ENCODE data around the gene IFI44. TPM values are rescaled to one million over a fixed set of nuclear protein-coding genes. Genes with fewer than 3 reads are reported as not detected.
A peak's percentile ranks its signal among the peaks of the same experiment; 100 is the strongest.

The IFI44 gene
- total RNA-seq, 5 donors from 2014 or later (not counting 1 experiment from before 2014, with no cell fraction given) = 27.0 to 54.2 (median 38.1) TPM

- H3K4me3 Mint-ChIP-seq = no peak overlapping the region
- ChIA-PET POLR2A (interaction anchor here in 1 of 2 donors (0.7 kb wide), 2 partner anchors 14 to 24 kb away, joined by 4 read pairs; no protein-coding TSS in a partner anchor), CTCF (no interaction called here)
- Histone ChIP-seq H3K27ac (ENCODE audit: low read length) (no peak overlapping the region), H3K27me3 (replicated peaks in 1 of 2; ENCODE audit: control insufficient read depth in 2 of 2, extremely low read depth in 1 of 2, insufficient read depth in 2 of 2, low read length in 1 of 2) (no peaks in the 10 kb centered on the region), H3K36me3 (ENCODE audit: control insufficient read depth in 2 of 2, extremely low read depth in 1 of 2, insufficient read depth in 1 of 2, low read length in 1 of 2) (peaks cover 0 to 4% of the 10 kb centered on the region in 2 donors), H3K4me1 (ENCODE audit: control insufficient read depth in 1 of 2, extremely low read depth in 1 of 2, insufficient read depth in 2 of 2, low read length in 2 of 2) (peaks cover 6 to 21% of the 10 kb centered on the region in 2 experiments), H3K4me3 (ENCODE audit: control insufficient read depth in 1 of 2, extremely low read depth in 1 of 2, low read length in 1 of 2) (no peak overlapping the region), H3K9me3 (no peaks in the 10 kb centered on the region)
- H3K27me3 Mint-ChIP-seq = no peaks in the 10 kb centered on the region
- H3K27ac Mint-ChIP-seq = no peak overlapping the region
- DNase-seq (no peak), ATAC-seq (replicated peaks in 1 of 4) (no peak)
- H3K9me3 Mint-ChIP-seq = peaks cover 4 to 11% (median 8%) of the 10 kb centered on the region in 3 donors
- 80% methylated on average over 1 of the region's 4 CpGs for WGBS (ENCODE audit: insufficient coverage)
- peaks cover 24 to 35% (median 31%) of the 10 kb centered on the region in 3 donors for H3K4me1 Mint-ChIP-seq
- peaks cover 79% of the 10 kb centered on the region for H3K36me3 Mint-ChIP-seq
These were observed 8.1 kb upstream of the IFI44 start for GRCh38 chr1:78641558-78641957.

- no peaks in the 10 kb centered on the region for H3K27me3 Mint-ChIP-seq
- H3K9me3 ChIP-seq = peaks cover 2% of the 10 kb centered on the region
- no peaks in the 10 kb centered on the region for H3K27me3 ChIP-seq (replicated peaks in 1 of 2; ENCODE audit: control insufficient read depth in 2 of 2, extremely low read depth in 1 of 2, insufficient read depth in 2 of 2, low read length in 1 of 2)
- H3K36me3 ChIP-seq (ENCODE audit: control insufficient read depth in 2 of 2, extremely low read depth in 1 of 2, insufficient read depth in 1 of 2, low read length in 1 of 2) = no peaks in the 10 kb centered on the region
- ChIA-PET CTCF (interaction anchor here (0.6 to 0.9 kb wide), 6 partner anchors 9 to 944 kb away, joined by 3 to 8 read pairs (median 4); no protein-coding TSS in a partner anchor), POLR2A (interaction anchor here (0.5 to 0.6 kb wide), 2 partner anchors 1022 to 1155 kb away, joined by 3 to 5 read pairs; no protein-coding TSS in a partner anchor)
- peaks cover 50 to 61% (median 60%) of the 10 kb centered on the region in 3 donors for H3K4me1 Mint-ChIP-seq
- ATAC-seq (replicated peaks in 1 of 4) (peak; percentile 65 to 88 (median 71)), DNase-seq (peak in 15 of 35 experiments; percentile 2 to 51 (median 14))
- peak overlapping the region; percentile 56 to 83 for H3K27ac Mint-ChIP-seq
- no peak overlapping the region for H3K4me3 ChIP-seq (ENCODE audit: control insufficient read depth in 1 of 2, extremely low read depth in 1 of 2, low read length in 1 of 2)
- peaks cover 53% of the 10 kb centered on the region for H3K36me3 Mint-ChIP-seq
- H3K27ac ChIP-seq (ENCODE audit: low read length) = no peak overlapping the region
- WGBS (ENCODE audit: insufficient coverage) = no CpG with 5 or more reads among the region's 1 CpG
- peak overlapping the region in 1 of 3 donors; percentile 52 for H3K4me3 Mint-ChIP-seq
- H3K9me3 Mint-ChIP-seq = peaks cover 9 to 22% (median 14%) of the 10 kb centered on the region in 3 donors
- H3K4me1 ChIP-seq (ENCODE audit: control insufficient read depth in 1 of 2, extremely low read depth in 1 of 2, insufficient read depth in 2 of 2, low read length in 2 of 2) = peaks cover 12 to 37% of the 10 kb centered on the region in 2 experiments
These were observed 3.9 kb upstream of the IFI44 start for GRCh38 chr1:78645723-78646122.

GRCh38 chr1:78647238-78647637 is 2.4 kb upstream of the IFI44 start:
- no peak overlapping the region for H3K27ac ChIP-seq (ENCODE audit: low read length)
- Mint-ChIP-seq H3K36me3 (peaks cover 39% of the 10 kb centered on the region), H3K4me3 (peak overlapping the region in 1 of 3 donors; percentile 22), H3K27me3 (no peaks in the 10 kb centered on the region), H3K4me1 (peaks cover 61 to 76% (median 70%) of the 10 kb centered on the region in 3 donors), H3K9me3 (peaks cover 9 to 22% (median 14%) of the 10 kb centered on the region in 3 donors), H3K27ac (peak overlapping the region; percentile 73 to 83)
- H3K4me1 ChIP-seq (ENCODE audit: control insufficient read depth in 1 of 2, extremely low read depth in 1 of 2, insufficient read depth in 2 of 2, low read length in 2 of 2) = peaks cover 19 to 39% of the 10 kb centered on the region in 2 experiments
- no peak for ATAC-seq (replicated peaks in 1 of 4)
- H3K27me3 ChIP-seq (replicated peaks in 1 of 2; ENCODE audit: control insufficient read depth in 2 of 2, extremely low read depth in 1 of 2, insufficient read depth in 2 of 2, low read length in 1 of 2) = no peaks in the 10 kb centered on the region
- CTCF ChIA-PET = interaction anchor here in 1 of 2 donors (0.6 kb wide), 1 partner anchor 542 kb away, joined by 4 read pairs; no protein-coding TSS in a partner anchor
- no peaks in the 10 kb centered on the region for H3K36me3 ChIP-seq (ENCODE audit: control insufficient read depth in 2 of 2, extremely low read depth in 1 of 2, insufficient read depth in 1 of 2, low read length in 1 of 2)
- no peak for DNase-seq
- no peak overlapping the region for H3K4me3 ChIP-seq (ENCODE audit: control insufficient read depth in 1 of 2, extremely low read depth in 1 of 2, low read length in 1 of 2)
- WGBS (ENCODE audit: insufficient coverage) = no CpG with 5 or more reads among the region's 1 CpG
- POLR2A ChIA-PET = interaction anchor here in 1 of 2 donors (1.5 kb wide), 1 partner anchor 27 kb away, joined by 3 read pairs; the partner anchor contains the start of gene IFI44L
- peaks cover 2% of the 10 kb centered on the region for H3K9me3 ChIP-seq

- Histone ChIP-seq H3K4me3 (ENCODE audit: control insufficient read depth in 1 of 2, extremely low read depth in 1 of 2, low read length in 1 of 2) (peak overlapping the region; percentile 50 to 51), H3K27me3 (replicated peaks in 1 of 2; ENCODE audit: control insufficient read depth in 2 of 2, extremely low read depth in 1 of 2, insufficient read depth in 2 of 2, low read length in 1 of 2) (no peaks in the 10 kb centered on the region), H3K27ac (ENCODE audit: low read length) (peak overlapping the region; percentile 66), H3K9me3 (peaks cover 2% of the 10 kb centered on the region), H3K4me1 (ENCODE audit: control insufficient read depth in 1 of 2, extremely low read depth in 1 of 2, insufficient read depth in 2 of 2, low read length in 2 of 2) (peaks cover 16 to 34% of the 10 kb centered on the region in 2 experiments), H3K36me3 (ENCODE audit: control insufficient read depth in 2 of 2, extremely low read depth in 1 of 2, insufficient read depth in 1 of 2, low read length in 1 of 2) (peaks cover 0 to 3% of the 10 kb centered on the region in 2 donors)
- H3K36me3 Mint-ChIP-seq = peaks cover 30% of the 10 kb centered on the region
- peak in 1 of 35 experiments; percentile 20 for DNase-seq
- H3K9me3 Mint-ChIP-seq = peaks cover 2 to 11% (median 11%) of the 10 kb centered on the region in 3 donors
- H3K27ac Mint-ChIP-seq = peak overlapping the region; percentile 94 to 96
- WGBS (ENCODE audit: insufficient coverage) = no CpG with 5 or more reads among the region's 6 CpGs
- peak overlapping the region; percentile 89 to 93 (median 92) for H3K4me3 Mint-ChIP-seq
- peak in 1 of 4 experiments; percentile 10 for ATAC-seq (replicated peaks in 1 of 4)
- ChIA-PET POLR2A (interaction anchor here (0.6 to 1.2 kb wide), 5 partner anchors 30 to 1630 kb away, joined by 3 to 6 read pairs (median 3); partner anchors contain the start of genes IFI44L (in 2 of the 2) and DNAJB4 (in 1 of the 2)), CTCF (interaction anchor here (0.9 to 1.6 kb wide), 9 partner anchors 24 to 519 kb away, joined by 3 to 16 read pairs (median 5); partner anchors contain the start of gene IFI44L (in 2 of the 2))
- H3K27me3 Mint-ChIP-seq = no peaks in the 10 kb centered on the region
- peaks cover 66 to 83% (median 76%) of the 10 kb centered on the region in 3 donors for H3K4me1 Mint-ChIP-seq
These were observed 556 bp downstream of the IFI44 start for GRCh38 chr1:78650114-78650660.

- Histone ChIP-seq H3K9me3 (peaks cover 2% of the 10 kb centered on the region), H3K4me1 (ENCODE audit: control insufficient read depth in 1 of 2, extremely low read depth in 1 of 2, insufficient read depth in 2 of 2, low read length in 2 of 2) (peaks cover 14 to 23% of the 10 kb centered on the region in 2 experiments), H3K4me3 (ENCODE audit: control insufficient read depth in 1 of 2, extremely low read depth in 1 of 2, low read length in 1 of 2) (peak overlapping the region; percentile 33 to 50), H3K36me3 (ENCODE audit: control insufficient read depth in 2 of 2, extremely low read depth in 1 of 2, insufficient read depth in 1 of 2, low read length in 1 of 2) (peaks cover 0 to 10% of the 10 kb centered on the region in 2 donors), H3K27me3 (replicated peaks in 1 of 2; ENCODE audit: control insufficient read depth in 2 of 2, extremely low read depth in 1 of 2, insufficient read depth in 2 of 2, low read length in 1 of 2) (no peaks in the 10 kb centered on the region), H3K27ac (ENCODE audit: low read length) (peak overlapping the region; percentile 66)
- POLR2A ChIA-PET = interaction anchor here (1.0 to 1.5 kb wide), 2 partner anchors 14 to 31 kb away, joined by 5 to 6 read pairs; partner anchors contain the start of gene IFI44L (in 1 of the 2)
- peak in 13 of 35 experiments; percentile 4 to 54 (median 15) for DNase-seq
- H3K4me3 Mint-ChIP-seq = peak overlapping the region; percentile 89 to 93 (median 92)
- peak; percentile 59 to 78 (median 72) for ATAC-seq (replicated peaks in 1 of 4)
- peaks cover 63 to 80% (median 76%) of the 10 kb centered on the region in 3 donors for H3K4me1 Mint-ChIP-seq
- peaks cover 2 to 11% (median 11%) of the 10 kb centered on the region in 3 donors for H3K9me3 Mint-ChIP-seq
- CTCF ChIA-PET = interaction anchor here (0.6 to 1.3 kb wide), 4 partner anchors 31 to 647 kb away, joined by 3 to 7 read pairs (median 4); partner anchors contain the start of gene IFI44L (in 1 of the 2)
- H3K27ac Mint-ChIP-seq = peak overlapping the region; percentile 94 to 96
- 7% methylated on average over 4 of the region's 12 CpGs for WGBS (ENCODE audit: insufficient coverage)
- peaks cover 40% of the 10 kb centered on the region for H3K36me3 Mint-ChIP-seq
- H3K27me3 Mint-ChIP-seq = no peaks in the 10 kb centered on the region
These were observed 1.6 kb downstream of the IFI44 start for GRCh38 chr1:78651241-78651640.
